DOHH2 (cell line): ENCODE measurements around the gene ADAM10.

Experiments
- H3F3A ChIP-seq: fragments of 200-600 bp; sonication (generic), shearing (Covaris generic); 2 replicates; pipeline ENCODE4 v1.6.0; 2016; ENCODE audit warnings: antibody characterized with exemption, mild to moderate bottlenecking; ENCODE audit not compliant: control insufficient read depth, insufficient read depth
- H3K27ac ChIP-seq: fragments of 200-600 bp; sonication (generic); 2 replicates; pipeline ENCODE4 v1.5.1; 2014; ENCODE audit warnings: low read depth, mild to moderate bottlenecking, low read length, moderate library complexity
- H3K27me3 ChIP-seq: fragments of 200-600 bp; sonication (generic); 2 replicates; pipeline ENCODE4 v1.6.1; 2014; ENCODE audit warnings: mild to moderate bottlenecking, low read length, mixed read lengths; ENCODE audit not compliant: control insufficient read depth
- H3K36me3 ChIP-seq: fragments of 200-600 bp; sonication (generic); 2 replicates; pipeline ENCODE4 v1.6.1; 2014; ENCODE audit warnings: mild to moderate bottlenecking, low read length, moderate library complexity, mixed read lengths; ENCODE audit not compliant: control insufficient read depth
- H3K4me1 ChIP-seq: fragments of 200-600 bp; sonication (generic); 2 replicates; pipeline ENCODE4 v1.6.1; 2014; ENCODE audit warnings: mild to moderate bottlenecking, low read length, mixed read lengths; ENCODE audit not compliant: control insufficient read depth
- H3K4me2 ChIP-seq: fragments of 200-600 bp; sonication (generic); 2 replicates; pipeline ENCODE4 v1.6.0; 2014; ENCODE audit warnings: mild to moderate bottlenecking, low read length, moderate library complexity
- H3K4me3 ChIP-seq: fragments of 200-600 bp; sonication (generic); 2 replicates; pipeline ENCODE4 v1.5.1; 2014; ENCODE audit warnings: mild to moderate bottlenecking, low read length, mixed read lengths
- H3K79me2 ChIP-seq: fragments of 200-600 bp; sonication (generic); 2 replicates; pipeline ENCODE4 v1.6.1; 2014; ENCODE audit warnings: mild to moderate bottlenecking, low read length, mixed read lengths; ENCODE audit not compliant: control insufficient read depth
- H3K9me2 ChIP-seq: fragments of 200-600 bp; sonication (generic); replicated peaks from 2 replicates; pipeline ENCODE4 v1.6.1; 2014; ENCODE audit warnings: mild to moderate bottlenecking, low read length, mixed read lengths; ENCODE audit not compliant: control insufficient read depth
- H3K9me3 ChIP-seq: fragments of 200-600 bp; sonication (generic); 2 replicates; pipeline ENCODE4 v1.6.1; 2014; ENCODE audit warnings: antibody characterized with exemption, low read length, mixed read lengths; ENCODE audit not compliant: control insufficient read depth, insufficient read depth
- H4K20me1 ChIP-seq: fragments of 200-600 bp; sonication (generic); 2 replicates; pipeline ENCODE4 v1.6.0; 2014; ENCODE audit warnings: low read depth, mild to moderate bottlenecking, antibody characterized with exemption, low read length, moderate library complexity; ENCODE audit not compliant: control insufficient read depth, insufficient read depth
- EZH2phosphoT487 ChIP-seq: fragments of 200-600 bp; sonication (generic); IDR thresholded peaks from 2 replicates; pipeline ENCODE4 v1.6.1; 2017; ENCODE audit warnings: borderline replicate concordance, mild to moderate bottlenecking, antibody characterized with exemption, low read length, moderate library complexity, mixed read lengths
- TF ChIP-seq, protein P1 (sequence below): fragments of 200-600 bp; sonication (generic); IDR thresholded peaks from one replicate; pipeline ENCODE4 v1.5.1; 2014; ENCODE audit warnings: antibody characterized with exemption, mild to moderate bottlenecking, low read depth, low read length; ENCODE audit not compliant: poor library complexity, severe bottlenecking

Gene ADAM10

DNA sequence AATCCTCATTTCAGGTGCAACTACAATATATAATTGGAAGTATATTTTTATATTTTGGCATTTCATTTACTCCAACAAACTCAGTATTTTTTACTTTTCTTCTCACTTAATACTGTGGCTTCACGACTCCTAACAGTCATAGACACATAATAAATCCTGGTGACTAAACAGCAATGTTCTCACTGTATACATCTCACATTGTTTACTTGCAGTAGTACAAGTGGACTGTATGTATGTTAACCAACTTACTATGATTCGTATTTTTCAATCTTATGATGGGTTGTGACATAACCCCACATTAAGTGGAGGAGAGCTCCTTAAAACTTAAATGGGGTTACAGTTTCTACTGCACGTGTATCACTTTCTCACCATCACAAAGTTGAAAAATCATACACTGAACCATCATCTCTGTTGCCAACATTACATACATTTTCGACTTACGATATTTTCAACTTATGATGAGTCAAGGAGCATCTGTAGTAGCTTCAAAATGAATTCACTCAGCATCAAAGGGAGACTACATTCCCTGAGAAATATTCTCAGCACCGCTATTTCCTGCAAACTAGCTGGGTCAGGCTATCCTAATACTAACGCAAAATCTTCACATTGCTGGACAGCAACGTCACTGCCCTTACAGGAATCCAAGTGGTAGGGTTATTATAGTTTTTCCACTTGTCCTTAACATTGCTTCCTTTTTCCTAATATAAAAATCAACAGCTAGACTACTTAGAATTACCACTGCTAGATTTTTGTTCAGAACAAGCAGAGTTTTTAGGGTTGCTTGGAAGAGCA, 7.3 kb downstream of the ADAM10 start:
- Histone ChIP-seq H3K27ac (no peak overlapping the region), H3F3A (no peaks in the 10 kb centered on the region), H3K79me2 (peaks cover 98% of the 10 kb centered on the region), H4K20me1 (peaks cover 22% of the 10 kb centered on the region), H3K27me3 (no peaks in the 10 kb centered on the region), H3K4me1 (peaks cover 15% of the 10 kb centered on the region), H3K9me2 (no peaks in the 10 kb centered on the region), H3K9me3 (no peaks in the 10 kb centered on the region), H3K4me3 (no peak overlapping the region), H3K4me2 (no peak overlapping the region), H3K36me3 (no peaks in the 10 kb centered on the region)
- no peak for TF ChIP-seq EZH2phosphoT487
- TF ChIP-seq, protein P1, sequence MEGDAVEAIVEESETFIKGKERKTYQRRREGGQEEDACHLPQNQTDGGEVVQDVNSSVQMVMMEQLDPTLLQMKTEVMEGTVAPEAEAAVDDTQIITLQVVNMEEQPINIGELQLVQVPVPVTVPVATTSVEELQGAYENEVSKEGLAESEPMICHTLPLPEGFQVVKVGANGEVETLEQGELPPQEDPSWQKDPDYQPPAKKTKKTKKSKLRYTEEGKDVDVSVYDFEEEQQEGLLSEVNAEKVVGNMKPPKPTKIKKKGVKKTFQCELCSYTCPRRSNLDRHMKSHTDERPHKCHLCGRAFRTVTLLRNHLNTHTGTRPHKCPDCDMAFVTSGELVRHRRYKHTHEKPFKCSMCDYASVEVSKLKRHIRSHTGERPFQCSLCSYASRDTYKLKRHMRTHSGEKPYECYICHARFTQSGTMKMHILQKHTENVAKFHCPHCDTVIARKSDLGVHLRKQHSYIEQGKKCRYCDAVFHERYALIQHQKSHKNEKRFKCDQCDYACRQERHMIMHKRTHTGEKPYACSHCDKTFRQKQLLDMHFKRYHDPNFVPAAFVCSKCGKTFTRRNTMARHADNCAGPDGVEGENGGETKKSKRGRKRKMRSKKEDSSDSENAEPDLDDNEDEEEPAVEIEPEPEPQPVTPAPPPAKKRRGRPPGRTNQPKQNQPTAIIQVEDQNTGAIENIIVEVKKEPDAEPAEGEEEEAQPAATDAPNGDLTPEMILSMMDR = no peak

DNA sequence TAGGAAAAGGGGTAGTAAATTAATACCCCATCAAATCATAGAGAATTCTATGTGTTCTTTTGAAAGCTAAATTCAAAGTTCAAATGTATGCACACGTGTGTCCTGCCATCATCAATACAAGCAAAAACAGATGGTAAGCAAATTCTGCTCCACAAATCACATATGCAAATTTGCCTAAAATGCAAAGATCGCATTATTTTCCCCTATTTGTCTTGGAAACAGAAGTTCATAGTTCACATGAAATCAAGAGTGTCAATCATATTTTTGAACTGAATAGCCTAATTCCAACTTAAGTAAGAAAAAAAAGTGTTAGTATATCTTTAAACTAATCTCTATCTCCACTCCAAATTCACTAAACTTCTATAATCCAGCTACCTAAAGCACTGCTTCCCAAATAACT, 8.5 kb downstream of the ADAM10 start:
- TF ChIP-seq EZH2phosphoT487 = no peak
- TF ChIP-seq, protein P1 = no peak
- H3K9me2 ChIP-seq = no peaks in the 10 kb centered on the region
- no peaks in the 10 kb centered on the region for H3K27me3 ChIP-seq
- peaks cover 98% of the 10 kb centered on the region for H3K79me2 ChIP-seq
- no peak overlapping the region for H3K4me3 ChIP-seq
- peaks cover 25% of the 10 kb centered on the region for H4K20me1 ChIP-seq
- no peak overlapping the region for H3K27ac ChIP-seq
- H3K36me3 ChIP-seq = no peaks in the 10 kb centered on the region
- peaks cover 10% of the 10 kb centered on the region for H3K4me1 ChIP-seq
- H3K4me2 ChIP-seq = no peak overlapping the region
- no peaks in the 10 kb centered on the region for H3F3A ChIP-seq
- no peaks in the 10 kb centered on the region for H3K9me3 ChIP-seq

DNA sequence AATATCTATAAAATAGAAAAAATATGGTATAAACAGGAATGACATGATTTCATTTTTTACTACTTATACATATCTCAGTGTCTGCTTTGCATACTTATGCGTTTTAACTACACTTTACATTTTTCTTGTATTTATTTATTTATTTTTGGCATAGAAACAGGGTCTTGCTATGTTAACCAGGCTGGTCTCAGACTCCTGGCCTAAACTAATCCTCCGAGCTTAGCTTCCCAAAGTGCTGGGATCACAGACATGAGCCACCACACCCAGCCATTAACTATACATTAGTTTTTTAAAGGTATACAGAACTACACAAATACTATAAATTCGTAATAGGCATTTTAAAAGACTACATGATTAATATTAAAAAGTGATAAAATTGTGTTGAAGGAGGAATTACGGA, 9.1 kb downstream of the ADAM10 start:
- no peaks in the 10 kb centered on the region for H3F3A ChIP-seq
- no peak overlapping the region for H3K27ac ChIP-seq
- H3K36me3 ChIP-seq = no peaks in the 10 kb centered on the region
- H3K9me2 ChIP-seq = no peaks in the 10 kb centered on the region
- peaks cover 98% of the 10 kb centered on the region for H3K79me2 ChIP-seq
- H3K4me2 ChIP-seq = no peak overlapping the region
- no peaks in the 10 kb centered on the region for H3K9me3 ChIP-seq
- peaks cover 27% of the 10 kb centered on the region for H4K20me1 ChIP-seq
- no peak overlapping the region for H3K4me3 ChIP-seq
- H3K4me1 ChIP-seq = peaks cover 10% of the 10 kb centered on the region
- H3K27me3 ChIP-seq = no peaks in the 10 kb centered on the region
- TF ChIP-seq, protein P1 = no peak
- TF ChIP-seq EZH2phosphoT487 = no peak
